Activated CD4-positive, alpha-beta T cell treated with anti-CD3 and anti-CD28 coated beads for 1 hour (primary cell): ENCODE data around the gene UGT3A1.

Experiments used
- DNase-seq: peaks from one replicate; pipeline ENCODE4 v3.0.0-alpha.2; 2020

UGT3A1 gene

GRCh38 chr5:35903631-35904203 is 87.5 kb downstream of the UGT3A1 start:
- DNase-seq, result no peak

GRCh38 chr5:35902046-35902672 is 89.0 kb downstream of the UGT3A1 start:
- DNase-seq, result no peak
